GM12801 (cell line): Measurements from ENCODE around the gene DSCAM.

Source experiments
- CTCF ChIP-seq: IDR thresholded peaks from one replicate; pipeline ENCODE4 v1.5.1; 2011; ENCODE audit warnings: control low read depth; ENCODE audit not compliant: insufficient read length; ENCODE audit errors: extremely low read depth

The DSCAM gene

DNA sequence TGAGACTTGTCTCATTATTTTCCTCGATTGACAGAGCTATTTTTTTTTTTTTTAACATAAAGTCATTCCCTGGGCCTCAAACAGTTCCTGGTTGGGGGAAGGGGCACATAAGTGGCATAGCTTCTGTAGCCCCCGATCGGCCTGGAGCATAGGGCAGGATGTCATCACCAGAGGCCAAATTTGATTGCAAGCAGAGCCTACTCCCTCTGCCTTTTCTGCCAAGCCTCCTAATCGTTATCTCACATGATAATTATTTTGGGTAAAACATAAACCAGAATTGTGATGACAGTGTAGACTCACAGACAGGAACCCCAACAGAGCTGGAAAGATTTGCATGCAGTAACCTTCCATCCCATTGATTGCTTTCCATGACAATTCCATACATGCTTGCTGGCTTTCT, 574.9 kb downstream of the DSCAM start:
- TF ChIP-seq CTCF: no peak

DNA sequence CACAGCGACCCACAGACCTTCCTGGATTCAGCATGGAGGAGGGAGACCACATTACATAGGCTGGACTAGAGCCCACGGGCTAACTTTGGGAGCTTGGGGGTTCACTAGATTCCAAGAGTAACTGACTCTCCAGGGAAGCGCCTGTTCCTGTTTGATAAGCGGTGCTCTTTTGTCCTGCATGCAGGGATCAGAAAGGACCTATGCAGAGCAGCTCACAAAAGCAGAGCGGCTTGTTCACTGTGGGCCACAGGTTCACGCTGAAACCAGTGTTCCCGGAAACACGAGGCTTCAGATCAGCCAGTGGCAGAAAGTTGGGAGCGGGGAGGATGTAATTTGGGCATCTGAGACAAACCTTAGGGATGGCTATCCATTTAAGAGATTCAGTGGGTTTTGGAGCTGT, 575.8 kb downstream of the DSCAM start:
- TF ChIP-seq CTCF: no peak

DNA sequence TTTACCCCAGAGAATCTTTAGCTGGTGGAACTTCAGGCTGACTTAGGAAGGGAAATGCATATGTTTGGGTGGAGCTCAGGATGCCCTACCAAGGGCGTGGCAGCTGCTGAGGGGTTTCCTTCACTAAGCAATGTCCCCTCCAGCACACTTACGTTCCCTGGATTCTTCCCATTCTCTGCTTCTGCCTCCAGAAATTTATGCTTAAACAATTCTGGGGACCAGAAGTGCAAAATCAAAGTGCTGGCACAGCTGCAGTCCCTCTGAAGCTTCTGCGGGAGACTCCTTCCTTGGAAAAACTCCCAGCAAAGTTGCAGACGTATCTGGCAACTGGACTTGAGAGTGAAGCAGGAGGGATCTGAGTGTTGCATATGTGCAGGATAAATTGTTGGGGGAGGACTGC, 576.9 kb downstream of the DSCAM start:
- no peak for TF ChIP-seq CTCF

DNA sequence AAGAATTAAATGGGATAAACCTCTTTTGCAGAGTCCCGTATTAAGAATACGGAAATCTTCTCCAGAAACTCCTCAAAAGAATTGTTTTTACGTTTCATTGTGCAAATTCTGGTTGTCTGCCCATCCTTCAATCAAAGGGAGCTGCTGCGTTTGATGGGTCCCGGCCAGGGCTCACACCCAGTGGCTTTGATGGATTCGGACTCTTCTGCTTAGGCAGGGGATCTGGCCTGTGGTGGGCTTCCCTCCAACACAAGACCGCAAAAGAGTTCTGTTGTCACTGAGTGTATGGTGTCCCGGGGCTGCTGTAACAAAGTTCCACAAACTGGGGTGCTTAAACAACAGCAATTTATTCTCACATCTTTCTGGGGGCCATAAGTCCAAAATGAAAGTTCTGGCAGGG, 577.7 kb downstream of the DSCAM start:
- no peak for TF ChIP-seq CTCF

GRCh38 chr21:40257342-40257741, 589.6 kb downstream of the DSCAM start:
- no peak for TF ChIP-seq CTCF

- TF ChIP-seq CTCF: no peak
Observed at GRCh38 chr21:40255518-40256444, 591.2 kb downstream of the DSCAM start.

DNA sequence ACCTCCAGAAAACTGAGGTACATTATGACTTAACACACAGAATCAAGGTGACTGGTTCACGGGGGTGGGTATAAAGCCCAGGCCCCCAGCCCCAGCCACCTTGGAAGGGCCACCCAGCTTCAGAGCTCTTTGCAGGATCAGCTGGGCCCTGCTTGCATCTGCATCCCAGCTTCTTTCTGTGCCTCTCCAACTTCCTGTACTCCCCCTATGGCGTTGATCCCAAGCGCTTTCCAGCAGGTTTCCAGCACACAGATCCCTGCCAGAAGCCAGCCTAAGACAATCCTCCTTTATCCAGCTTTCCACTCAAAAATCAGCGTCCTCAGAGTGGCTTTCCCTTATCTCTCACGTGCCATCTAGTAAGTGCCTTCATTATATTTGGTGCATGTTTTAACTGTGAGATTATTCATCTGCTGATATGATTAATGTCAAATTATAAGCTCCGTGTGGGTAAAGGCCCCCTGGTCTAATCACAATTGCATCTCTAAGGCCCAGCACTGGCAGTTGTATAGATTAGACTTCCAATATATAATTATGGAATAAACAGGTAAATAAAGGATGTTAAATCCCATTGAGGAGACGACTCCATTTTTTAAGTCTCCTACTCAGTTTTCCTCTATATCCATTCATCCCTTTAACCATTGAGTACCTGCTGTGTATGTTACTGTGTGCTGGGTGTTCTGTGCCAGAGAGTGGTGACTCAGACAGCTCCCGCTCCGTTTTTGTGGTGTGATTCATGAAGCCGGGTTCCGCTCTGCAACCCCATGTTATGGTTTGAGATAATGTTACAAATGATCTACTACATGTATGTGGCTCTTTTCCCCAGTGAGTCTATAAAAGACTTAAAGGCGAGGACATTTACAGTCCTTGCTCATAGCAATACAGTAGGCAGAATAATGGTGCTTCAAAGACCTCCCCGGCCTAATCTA, 592.2 kb downstream of the DSCAM start:
- TF ChIP-seq CTCF: no peak
